HG03108 (cell line): ENCODE measurements around the gene MAPRE2.
"Not testable (repeated sequence)": the region's sequence is repeated elsewhere in the genome, so short reads cannot be mapped to it uniquely, and the experiment has no call there.

Experiments used
- ATAC-seq: cut with Tn5 transposase; IDR thresholded peaks from one replicate; pipeline ENCODE4 v1.9.1; 2021; ENCODE audit warnings: moderate library complexity; ENCODE audit not compliant: unreplicated experiment

The MAPRE2 gene

DNA sequence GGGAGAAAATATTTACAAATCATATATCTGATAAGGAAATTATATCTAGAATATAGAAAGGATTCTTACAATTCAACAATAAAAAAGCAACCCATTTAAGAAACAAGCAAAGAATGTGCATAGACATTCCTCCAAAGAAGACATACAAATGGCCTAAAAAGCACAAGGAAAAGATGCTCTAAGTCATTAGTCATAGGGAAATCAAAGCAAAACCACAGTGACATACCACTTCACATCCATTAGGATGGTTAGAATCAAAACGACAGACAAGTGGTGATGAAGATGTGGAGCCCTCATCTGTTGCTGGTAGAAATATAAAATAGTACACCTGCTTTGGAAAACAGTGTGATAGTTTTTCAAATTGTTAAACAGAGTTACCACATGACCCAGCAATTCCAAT lies 48.2 kb downstream of the MAPRE2 start:
- ATAC-seq = no peak

DNA sequence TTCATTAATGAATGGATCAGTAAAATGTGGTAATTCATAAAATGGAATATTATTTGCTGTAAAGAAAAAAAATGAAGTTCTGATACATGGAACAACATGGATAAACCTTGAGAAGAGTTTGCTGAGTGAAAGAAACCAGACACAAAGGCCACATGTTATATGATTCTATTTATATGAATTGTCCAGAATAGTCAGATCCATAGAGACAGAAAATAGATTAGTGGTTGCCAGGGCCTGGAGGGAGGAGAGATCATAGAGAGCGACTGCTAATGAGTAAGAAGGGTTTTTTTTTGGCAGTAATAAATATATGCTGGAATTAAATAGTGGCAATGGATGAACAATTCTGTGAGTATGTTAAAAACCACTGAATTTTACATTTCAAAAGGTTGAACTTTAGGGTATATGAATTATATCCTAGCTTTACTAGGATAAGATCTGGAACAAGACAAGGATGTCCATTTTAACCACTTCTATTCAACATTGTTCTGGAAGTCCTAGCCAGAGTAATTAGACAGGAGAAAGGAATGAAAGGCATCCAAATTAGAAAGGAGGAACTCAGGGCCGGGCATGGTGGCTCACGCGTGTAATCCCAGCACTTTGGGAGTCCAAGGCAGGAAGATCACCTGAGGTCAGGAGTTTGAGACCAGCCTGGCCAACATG lies 48.8 kb downstream of the MAPRE2 start:
- ATAC-seq = no peak

DNA sequence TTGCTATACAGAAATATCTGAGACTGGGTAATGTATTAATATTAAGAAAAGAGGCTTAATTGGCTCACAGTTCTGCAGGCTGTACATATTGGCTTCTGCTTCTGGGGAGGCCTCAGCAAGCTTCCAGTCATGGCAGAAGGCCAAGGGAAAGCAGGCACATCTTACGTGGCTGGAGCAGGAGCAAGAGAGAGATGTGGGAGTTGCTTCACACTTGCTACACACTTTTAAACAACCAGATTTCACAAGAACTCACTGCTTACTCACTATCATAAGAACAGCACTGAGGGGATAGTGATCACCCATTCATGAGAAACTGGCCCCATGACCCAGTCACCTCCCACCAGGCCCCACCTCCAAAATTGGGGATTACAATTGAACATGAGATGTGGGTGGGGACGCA lies 50.6 kb downstream of the MAPRE2 start:
- ATAC-seq = no peak

GRCh38 chr18:35095983-35096676 lies 54.9 kb downstream of the MAPRE2 start:
- peak; percentile 80 for ATAC-seq

DNA sequence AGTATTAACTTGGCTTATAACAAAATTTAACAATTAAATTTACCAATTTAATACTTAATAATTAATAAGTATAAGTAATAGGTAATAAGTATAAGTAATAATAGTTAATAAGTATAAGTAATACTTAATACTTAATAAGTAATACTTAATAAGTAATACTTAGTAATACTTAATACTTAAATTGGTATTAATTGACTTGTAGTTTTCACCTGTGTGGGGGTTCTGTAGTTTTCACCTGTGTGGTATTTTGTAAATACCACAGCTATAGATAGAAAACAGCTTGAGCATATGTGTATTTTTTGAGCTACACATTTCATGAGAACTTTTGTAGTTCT lies 55.4 kb downstream of the MAPRE2 start:
- ATAC-seq = no peak

DNA sequence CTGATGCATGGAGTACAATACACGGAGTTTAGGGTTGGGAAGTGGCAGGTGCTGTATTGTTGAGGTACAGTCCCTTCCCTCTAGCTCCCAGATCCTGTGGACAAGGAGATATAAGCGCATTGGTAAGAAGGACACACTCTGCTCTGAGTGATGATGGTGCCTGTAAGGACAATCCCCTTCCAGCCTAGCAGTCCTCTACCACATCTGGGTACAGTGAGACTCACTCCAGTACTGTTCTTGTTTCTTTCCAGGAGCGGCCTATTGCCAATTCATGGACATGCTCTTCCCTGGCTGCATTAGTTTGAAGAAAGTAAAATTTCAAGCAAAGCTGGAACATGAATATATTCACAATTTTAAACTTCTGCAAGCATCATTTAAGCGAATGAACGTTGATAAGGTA lies 56.0 kb downstream of the MAPRE2 start:
- ATAC-seq = no peak

GRCh38 chr18:35097763-35098162 lies 56.5 kb downstream of the MAPRE2 start:
- ATAC-seq = no peak

GRCh38 chr18:35099911-35100310 lies 58.7 kb downstream of the MAPRE2 start:
- ATAC-seq = no peak

DNA sequence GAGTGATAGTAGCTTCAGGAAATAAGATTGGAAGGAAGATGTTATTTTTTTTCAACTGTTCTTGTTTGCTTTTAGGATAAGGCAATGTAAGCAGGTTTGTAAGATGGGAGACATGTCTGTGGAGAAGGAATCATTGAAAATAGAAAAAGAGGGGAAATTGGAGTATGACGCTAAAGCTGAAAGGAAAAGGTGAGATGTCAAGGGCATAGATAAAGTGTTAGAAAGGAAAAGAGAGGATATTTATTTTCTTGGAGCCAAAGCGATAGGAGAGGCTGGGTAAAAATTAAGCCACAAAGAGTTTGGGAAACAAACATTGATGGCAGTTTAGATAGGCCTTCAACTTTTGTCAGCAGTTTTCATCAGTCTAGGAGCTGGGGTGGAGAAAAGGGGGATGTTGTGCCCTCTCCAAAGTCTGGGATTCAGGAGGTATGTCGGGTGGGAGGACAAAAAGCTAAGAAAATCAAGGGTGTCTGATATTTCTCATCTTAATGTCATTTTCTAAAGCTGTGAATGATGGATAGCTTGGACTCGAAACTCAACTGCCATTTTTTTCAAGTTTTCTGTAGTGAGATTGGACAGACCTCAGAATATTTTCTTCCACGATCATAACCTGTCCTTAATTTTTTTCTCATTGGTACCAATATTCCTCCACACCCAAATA lies 63.3 kb downstream of the MAPRE2 start:
- ATAC-seq = no peak

DNA sequence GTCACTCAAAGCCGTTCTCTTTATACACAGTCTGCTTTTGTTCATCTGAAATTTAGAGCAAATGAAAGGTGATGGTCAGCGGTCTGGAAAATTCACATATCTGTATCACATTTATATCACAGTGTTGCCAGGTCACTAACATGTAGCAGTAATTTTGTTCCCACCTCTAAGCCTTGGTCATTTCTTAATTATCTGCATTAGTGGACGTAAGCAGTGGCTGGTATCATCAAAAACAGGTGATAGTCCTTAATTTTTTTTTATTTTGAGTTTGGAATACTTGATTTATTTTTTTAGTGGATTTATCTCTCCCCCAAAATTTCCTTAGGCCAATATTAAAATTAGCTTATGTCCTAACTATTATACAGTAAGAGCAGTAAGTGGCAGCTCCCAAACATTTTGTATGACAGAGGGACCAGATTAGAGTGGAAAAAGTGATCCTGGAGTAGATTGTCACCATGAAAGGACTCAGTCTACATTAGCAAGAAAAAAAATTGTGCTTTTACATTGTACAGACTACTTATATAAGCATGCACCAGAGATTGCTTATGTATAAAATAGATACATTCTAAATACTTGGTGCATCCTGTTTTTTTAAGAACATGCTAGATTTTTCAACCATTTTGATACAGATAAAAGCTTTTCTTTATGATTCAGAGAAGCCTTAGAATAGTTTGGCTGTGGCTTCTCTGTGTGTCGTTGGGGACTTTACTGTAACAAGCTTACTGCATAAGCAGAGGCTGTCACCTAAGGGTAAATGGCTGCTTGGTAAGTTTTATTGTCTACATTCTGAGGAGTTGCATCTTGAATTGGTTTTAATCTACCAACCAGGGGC lies 65.0 kb downstream of the MAPRE2 start:
- ATAC-seq = no peak

GRCh38 chr18:35106845-35107148 lies 65.6 kb downstream of the MAPRE2 start:
- ATAC-seq = no peak

DNA sequence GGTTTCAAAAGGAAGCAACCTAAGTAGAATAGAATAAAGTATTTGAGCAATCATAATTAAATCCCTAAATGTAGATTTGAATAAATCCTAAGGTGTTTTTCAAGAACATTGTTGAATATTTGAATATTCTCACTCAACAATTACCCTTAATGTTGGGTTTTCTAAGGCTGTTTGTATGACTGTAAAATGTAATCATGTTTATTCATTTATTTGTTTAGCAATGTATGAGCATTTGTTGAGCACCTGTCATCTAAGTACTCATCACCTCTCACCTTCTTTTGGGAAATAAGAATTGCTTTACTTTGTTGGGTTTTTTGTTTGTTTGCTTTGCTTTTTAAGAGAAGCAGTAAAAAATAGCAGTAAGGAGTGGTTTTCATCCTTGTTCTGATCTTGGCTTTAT lies 66.0 kb downstream of the MAPRE2 start:
- ATAC-seq = no peak

DNA sequence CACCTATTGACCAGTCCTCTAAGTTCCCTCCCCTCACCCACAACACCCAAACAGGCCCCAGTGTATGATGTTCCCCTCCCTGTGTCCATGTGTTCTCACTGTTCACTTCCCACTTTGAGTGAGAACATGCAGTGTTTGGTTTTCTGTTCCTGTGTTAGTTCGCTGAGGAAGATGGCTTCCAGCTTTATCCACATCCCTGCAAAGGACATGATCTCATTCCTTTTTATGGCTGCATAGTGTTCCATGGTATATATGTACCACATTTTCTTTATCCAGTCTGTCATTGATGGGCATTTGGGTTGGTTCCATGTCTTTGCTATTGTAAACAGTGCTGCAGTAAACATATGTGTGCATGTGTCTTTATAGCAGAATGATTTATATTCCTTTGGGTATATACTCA lies 66.9 kb downstream of the MAPRE2 start:
- ATAC-seq = not testable (repeated sequence)

DNA sequence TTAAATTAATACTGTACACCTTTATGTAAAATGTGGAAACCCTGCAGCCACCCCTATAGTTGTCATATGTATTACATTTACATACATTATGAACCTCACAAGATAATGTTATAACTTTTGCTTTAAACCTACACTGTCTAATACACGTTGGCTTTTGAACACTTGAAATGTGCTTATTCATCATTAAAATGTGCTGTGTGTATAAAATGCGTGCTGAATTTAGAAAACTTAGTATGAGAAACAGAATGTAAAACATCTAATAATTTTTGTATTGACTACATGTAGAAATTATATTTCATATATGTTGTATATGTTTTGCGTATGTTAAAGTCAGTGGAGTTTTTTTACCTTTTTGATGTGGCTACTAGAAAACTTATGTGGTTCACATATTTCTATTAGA lies 68.8 kb downstream of the MAPRE2 start:
- ATAC-seq = no peak

DNA sequence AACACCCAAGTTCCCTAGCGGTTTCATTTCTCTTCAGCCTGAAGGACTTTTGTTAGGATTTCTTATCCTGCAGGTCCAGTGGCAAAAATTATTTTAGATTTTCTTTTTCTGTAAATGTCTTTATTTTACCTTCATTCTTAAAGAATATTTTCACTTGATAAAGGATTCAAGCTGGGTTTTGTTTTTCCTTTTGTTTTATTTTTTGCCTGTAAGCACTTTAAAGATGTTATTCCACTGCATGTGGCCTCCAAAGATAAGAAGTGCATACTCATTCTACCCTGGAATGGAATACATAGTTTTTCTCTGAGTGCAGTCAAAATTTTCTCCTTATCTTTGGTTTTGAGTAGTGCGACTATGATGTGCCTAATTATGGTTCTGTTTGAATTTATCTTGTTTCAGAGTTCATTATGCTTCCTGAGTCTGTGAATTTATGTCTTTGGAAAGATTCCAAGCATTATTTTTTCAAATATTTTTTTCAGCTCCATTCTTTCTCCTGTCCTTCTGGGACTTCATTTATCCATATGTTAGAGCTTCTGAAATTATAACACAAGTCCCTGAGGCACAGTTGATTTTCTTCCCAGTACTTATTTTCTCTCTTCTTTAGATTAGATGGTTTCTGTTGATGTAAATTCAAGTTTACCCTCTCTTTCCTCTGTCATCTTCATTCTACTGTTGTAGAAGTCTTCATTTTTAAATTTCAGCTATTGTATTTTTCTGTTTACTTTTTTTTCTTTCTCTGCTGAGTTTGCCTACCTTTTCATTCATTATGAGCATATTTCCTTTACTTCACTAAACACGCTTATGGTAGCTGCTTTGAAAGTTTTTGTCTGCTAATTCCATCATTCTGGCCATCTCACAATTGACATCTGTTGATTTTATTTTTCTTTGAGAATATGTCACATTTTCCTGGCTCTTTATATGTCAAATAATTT lies 69.6 kb downstream of the MAPRE2 start:
- ATAC-seq = no peak

DNA sequence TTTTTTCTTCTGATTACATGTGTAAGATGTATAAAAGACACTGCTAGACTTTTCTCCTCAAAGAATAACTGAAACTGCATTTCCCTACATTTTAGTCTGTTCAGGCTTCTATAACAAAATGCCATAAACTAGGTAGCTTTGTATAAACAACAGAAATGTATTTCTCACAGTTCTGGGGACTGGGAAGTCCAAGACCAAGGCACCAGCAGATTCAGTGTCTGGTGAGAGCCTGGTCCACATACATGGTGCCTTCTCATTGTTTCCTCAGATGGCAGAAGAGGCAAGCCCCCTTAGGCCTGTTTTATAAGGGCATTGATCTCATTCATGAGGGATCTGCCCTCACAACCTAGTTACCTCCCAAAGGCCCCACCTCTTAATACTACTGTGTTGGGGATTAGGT lies 71.5 kb downstream of the MAPRE2 start:
- ATAC-seq = no peak

DNA sequence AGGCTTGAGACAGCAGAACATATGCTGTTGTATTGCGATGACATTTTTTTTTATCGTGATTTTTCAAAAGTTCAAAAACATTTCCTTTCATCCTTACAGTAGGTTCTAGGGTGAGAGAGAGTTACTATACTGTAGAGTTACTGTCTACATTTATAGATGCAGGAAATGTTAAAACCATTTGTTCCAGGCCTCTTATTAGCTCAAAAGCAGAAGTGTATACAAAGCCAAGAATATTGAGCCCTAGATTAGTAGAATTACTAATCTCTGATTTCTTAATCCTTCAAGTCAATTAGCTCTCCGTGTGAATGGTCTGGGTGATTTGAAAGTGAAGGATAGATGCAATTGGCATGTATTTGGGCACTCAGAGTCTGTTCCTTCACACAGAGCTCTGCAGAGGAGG lies 73.1 kb downstream of the MAPRE2 start:
- ATAC-seq = no peak

- no peak for ATAC-seq
Measured at GRCh38 chr18:35116784-35117318, 75.6 kb downstream of the MAPRE2 start.

DNA sequence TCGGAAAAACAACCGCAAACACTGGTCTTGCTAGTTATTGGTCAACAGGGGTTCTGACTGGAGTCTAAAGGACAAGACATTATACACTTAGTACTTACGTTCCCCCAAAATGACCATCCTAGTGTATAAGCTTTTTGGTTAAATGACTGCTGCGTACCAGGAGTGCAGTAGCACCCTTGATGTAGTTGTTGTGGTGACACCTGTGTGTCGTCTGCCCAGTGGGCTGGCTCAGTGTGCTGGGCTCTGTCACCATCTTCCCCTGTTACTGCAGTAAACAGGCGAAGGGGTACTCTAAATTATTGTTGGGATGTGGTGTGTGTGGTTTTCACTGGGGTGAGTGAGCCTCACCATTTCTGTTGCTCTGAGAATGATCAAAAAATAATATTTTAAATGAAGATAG lies 76.2 kb downstream of the MAPRE2 start:
- no peak for ATAC-seq

DNA sequence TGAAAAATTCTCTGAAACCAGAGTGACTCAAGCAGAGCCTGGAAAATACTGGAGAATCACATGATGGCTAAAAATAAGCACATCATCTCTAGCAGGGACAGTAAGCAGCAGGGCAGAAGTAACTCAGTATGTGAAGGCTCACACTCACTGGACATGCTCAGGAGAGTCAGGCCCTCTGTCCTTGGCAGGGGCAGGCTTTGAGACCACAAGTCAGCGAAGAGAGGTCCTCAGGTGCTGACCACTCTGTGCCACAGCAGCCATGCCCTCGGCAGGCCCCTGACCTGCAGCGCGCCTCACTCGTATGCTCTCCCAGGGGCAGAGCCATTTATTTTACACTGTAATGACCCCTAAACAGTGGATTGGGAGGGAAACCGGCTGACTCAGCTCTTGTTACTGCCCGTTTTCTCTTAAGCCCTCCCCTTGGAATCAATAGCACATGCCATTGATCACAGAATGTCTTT lies 76.8 kb downstream of the MAPRE2 start:
- ATAC-seq = no peak
